KMS-11 (cell line): Measurements from ENCODE around the gene CPE.

Source experiments
- H2AFZ ChIP-seq: fragments of 200-600 bp; sonication (generic); 2 replicates; pipeline ENCODE4 v1.6.1; 2016; ENCODE audit warnings: antibody characterized with exemption, mixed run types, low read depth
- H3K27ac ChIP-seq: fragments of 200-600 bp; sonication (generic); 2 replicates; pipeline ENCODE4 v1.6.1; 2016; ENCODE audit warnings: mild to moderate bottlenecking, mixed run types
- H3K27me3 ChIP-seq: fragments of 200-600 bp; sonication (generic); 2 replicates; pipeline ENCODE4 v1.6.1; 2017; ENCODE audit warnings: mild to moderate bottlenecking, low read depth, mixed run types, moderate library complexity; ENCODE audit not compliant: insufficient read depth
- H3K36me3 ChIP-seq: fragments of 200-600 bp; sonication (generic); 2 replicates; pipeline ENCODE4 v1.6.1; 2017; ENCODE audit warnings: mild to moderate bottlenecking, mixed run types; ENCODE audit not compliant: insufficient read depth
- H3K4me1 ChIP-seq: fragments of 200-600 bp; sonication (generic); 2 replicates; pipeline ENCODE4 v1.6.1; 2016; ENCODE audit warnings: mild to moderate bottlenecking, low read depth, mixed run types; ENCODE audit not compliant: poor library complexity, severe bottlenecking
- H3K4me2 ChIP-seq: fragments of 200-600 bp; sonication (generic); 2 replicates; pipeline ENCODE4 v1.7.0; 2016; ENCODE audit warnings: mild to moderate bottlenecking, mixed run types
- H3K4me3 ChIP-seq: fragments of 200-600 bp; sonication (generic); IDR thresholded peaks from 2 replicates; pipeline ENCODE4 v1.6.1; 2017; ENCODE audit warnings: low read depth, low read length, mixed read lengths; ENCODE audit not compliant: insufficient read depth
- H3K79me2 ChIP-seq: fragments of 200-600 bp; sonication (generic); 2 replicates; pipeline ENCODE4 v1.6.1; 2016; ENCODE audit warnings: low read depth, mixed run types; ENCODE audit not compliant: insufficient read depth
- H3K9ac ChIP-seq: fragments of 200-600 bp; sonication (generic); 2 replicates; pipeline ENCODE4 v1.6.1; 2016; ENCODE audit warnings: mild to moderate bottlenecking, mixed run types
- H4K20me1 ChIP-seq: fragments of 200-600 bp; sonication (generic); 2 replicates; pipeline ENCODE4 v1.6.1; 2016; ENCODE audit warnings: mild to moderate bottlenecking, mixed run types; ENCODE audit not compliant: insufficient read depth
- CTCF ChIP-seq: fragments of 200-600 bp; sonication (generic); conservative IDR thresholded peaks from 2 replicates; pipeline ENCODE4 v1.6.1; 2017; ENCODE audit warnings: low read depth, mild to moderate bottlenecking, antibody characterized with exemption, low read length, moderate library complexity, mixed read lengths

The CPE gene

DNA sequence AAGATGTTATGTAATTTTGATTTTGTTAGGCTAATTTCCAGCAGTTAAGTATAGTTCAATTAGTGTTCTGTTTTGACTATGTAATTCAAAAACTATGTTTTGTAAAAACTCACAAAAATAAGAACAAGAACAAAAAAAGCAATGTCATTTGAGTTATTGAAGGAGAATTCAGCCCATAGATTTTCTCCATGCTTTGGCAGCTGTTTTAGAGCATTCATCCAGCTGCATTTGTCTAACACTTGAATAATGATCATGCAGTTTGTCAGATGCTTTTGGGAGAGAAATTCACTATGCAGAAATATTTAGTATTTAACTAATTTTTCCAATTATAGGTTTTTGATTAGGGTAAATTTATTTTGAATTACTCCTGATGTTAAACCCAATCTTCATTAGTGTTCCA, 14.2 kb downstream of the CPE start:
- H3K4me3 ChIP-seq: no peak overlapping the region
- H4K20me1 ChIP-seq: no peaks in the 10 kb centered on the region
- H2AFZ ChIP-seq: no peak overlapping the region
- no peak overlapping the region for H3K9ac ChIP-seq
- H3K4me2 ChIP-seq: no peak overlapping the region
- no peaks in the 10 kb centered on the region for H3K4me1 ChIP-seq
- TF ChIP-seq CTCF: no peak
- H3K27me3 ChIP-seq: no peaks in the 10 kb centered on the region
- H3K79me2 ChIP-seq: no peaks in the 10 kb centered on the region
- no peak overlapping the region for H3K27ac ChIP-seq
- no peaks in the 10 kb centered on the region for H3K36me3 ChIP-seq

- no peaks in the 10 kb centered on the region for H4K20me1 ChIP-seq
- no peak overlapping the region for H3K4me2 ChIP-seq
- H3K36me3 ChIP-seq: no peaks in the 10 kb centered on the region
- no peaks in the 10 kb centered on the region for H3K27me3 ChIP-seq
- no peak overlapping the region for H3K9ac ChIP-seq
- H3K79me2 ChIP-seq: no peaks in the 10 kb centered on the region
- H2AFZ ChIP-seq: no peak overlapping the region
- no peak for TF ChIP-seq CTCF
- H3K4me3 ChIP-seq: no peak overlapping the region
- no peaks in the 10 kb centered on the region for H3K4me1 ChIP-seq
- H3K27ac ChIP-seq: no peak overlapping the region
Measured at GRCh38 chr4:165393704-165394103, 14.9 kb downstream of the CPE start.

DNA sequence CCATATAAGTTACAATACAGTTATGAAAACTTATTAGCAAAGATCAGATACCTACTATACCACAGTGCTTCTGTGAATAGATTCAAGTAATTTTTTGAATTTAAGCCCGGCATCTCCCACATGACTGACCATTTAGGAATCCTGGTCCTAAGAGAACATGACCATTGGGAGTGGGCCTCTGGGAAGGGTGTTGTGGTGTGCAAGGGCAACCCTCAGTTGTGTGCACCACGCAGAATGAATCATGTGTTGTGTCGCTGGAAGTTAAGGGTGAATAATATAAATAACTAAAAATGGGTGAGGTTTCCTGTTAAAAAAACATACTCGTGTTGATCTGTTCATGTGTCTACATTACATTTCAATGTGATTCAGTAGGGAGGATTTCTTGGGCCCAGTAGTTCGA, 15.5 kb downstream of the CPE start:
- Histone ChIP-seq H3K27me3 (no peaks in the 10 kb centered on the region), H4K20me1 (no peaks in the 10 kb centered on the region), H3K27ac (no peak overlapping the region), H3K4me1 (no peaks in the 10 kb centered on the region), H3K9ac (no peak overlapping the region), H3K36me3 (no peaks in the 10 kb centered on the region), H2AFZ (no peak overlapping the region), H3K79me2 (no peaks in the 10 kb centered on the region), H3K4me3 (no peak overlapping the region), H3K4me2 (no peak overlapping the region)
- TF ChIP-seq CTCF: no peak

DNA sequence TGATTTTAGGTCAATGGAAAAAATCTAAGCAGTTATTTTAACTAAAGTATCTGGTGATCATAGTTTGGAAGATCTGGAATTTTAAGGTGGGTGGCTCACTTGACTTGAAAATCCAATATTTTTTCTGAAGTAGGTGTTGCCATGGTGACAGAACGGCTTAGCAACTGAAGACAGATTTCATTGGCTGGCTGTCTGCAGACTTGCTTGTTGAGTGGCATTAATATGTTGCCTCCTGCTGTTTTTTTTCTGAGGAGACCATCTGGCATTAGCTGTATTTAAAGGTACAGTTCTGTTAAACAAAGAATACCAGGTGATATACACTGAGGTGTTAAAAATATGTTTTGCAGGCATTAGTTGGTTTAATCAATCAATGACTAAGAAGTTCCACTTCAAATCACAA, 19.8 kb downstream of the CPE start:
- no peak for TF ChIP-seq CTCF
- Histone ChIP-seq H4K20me1 (no peaks in the 10 kb centered on the region), H3K27ac (no peak overlapping the region), H3K4me3 (no peak overlapping the region), H3K4me1 (no peaks in the 10 kb centered on the region), H2AFZ (no peak overlapping the region), H3K79me2 (no peaks in the 10 kb centered on the region), H3K4me2 (no peak overlapping the region), H3K36me3 (no peaks in the 10 kb centered on the region), H3K27me3 (no peaks in the 10 kb centered on the region), H3K9ac (no peak overlapping the region)

- no peaks in the 10 kb centered on the region for H4K20me1 ChIP-seq
- H3K4me2 ChIP-seq: no peak overlapping the region
- H2AFZ ChIP-seq: no peak overlapping the region
- H3K27ac ChIP-seq: no peak overlapping the region
- no peak for TF ChIP-seq CTCF
- no peaks in the 10 kb centered on the region for H3K27me3 ChIP-seq
- H3K36me3 ChIP-seq: no peaks in the 10 kb centered on the region
- no peak overlapping the region for H3K9ac ChIP-seq
- no peaks in the 10 kb centered on the region for H3K4me1 ChIP-seq
- no peaks in the 10 kb centered on the region for H3K79me2 ChIP-seq
- no peak overlapping the region for H3K4me3 ChIP-seq
Measured at GRCh38 chr4:165402375-165402774, 23.6 kb downstream of the CPE start.
